SIG-M5 (cell line): Measurements from ENCODE around the gene TDRD12.

Source experiments
- DNase-seq: peaks from one replicate; lab custom pipeline; 2025; lab: John Stamatoyannopoulos, UW

Gene TDRD12

DNA sequence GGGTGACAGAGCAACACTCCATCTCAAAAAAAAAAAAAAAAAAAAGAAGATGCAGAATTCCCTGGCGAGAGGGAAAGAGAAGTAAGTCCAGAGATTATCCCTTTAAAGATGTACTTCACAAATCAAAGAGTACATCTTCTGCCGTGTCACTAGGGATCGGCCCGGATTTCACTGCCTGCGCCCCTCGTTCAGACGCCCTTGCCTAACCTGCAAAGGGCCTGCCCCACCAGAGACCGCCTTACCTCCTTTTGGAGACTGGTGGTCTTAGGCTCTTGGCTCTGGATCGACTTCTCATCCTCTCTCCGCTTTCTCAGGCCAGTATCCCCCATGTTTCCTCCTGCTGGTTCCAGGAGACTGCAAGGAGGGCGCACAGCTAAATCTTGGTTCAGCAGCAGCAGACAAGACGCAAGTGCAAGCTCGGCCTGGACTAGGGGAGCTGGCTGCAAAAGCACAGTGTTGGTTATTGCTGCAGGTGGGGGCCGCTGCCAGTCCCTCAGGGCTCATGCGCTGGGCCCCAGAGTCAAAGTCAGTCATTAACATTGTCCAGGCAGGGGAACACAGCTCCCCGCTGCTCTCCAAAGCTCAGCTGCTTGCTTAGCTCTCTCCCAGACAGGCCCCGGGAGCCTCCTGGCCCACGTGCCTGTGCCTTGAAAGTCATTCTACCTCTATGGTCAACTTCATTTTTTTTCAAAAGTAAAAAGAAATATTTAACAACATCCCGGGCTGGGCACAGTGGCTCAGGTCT, 148.8 kb downstream of the TDRD12 start:
- DNase-seq = no peak

DNA sequence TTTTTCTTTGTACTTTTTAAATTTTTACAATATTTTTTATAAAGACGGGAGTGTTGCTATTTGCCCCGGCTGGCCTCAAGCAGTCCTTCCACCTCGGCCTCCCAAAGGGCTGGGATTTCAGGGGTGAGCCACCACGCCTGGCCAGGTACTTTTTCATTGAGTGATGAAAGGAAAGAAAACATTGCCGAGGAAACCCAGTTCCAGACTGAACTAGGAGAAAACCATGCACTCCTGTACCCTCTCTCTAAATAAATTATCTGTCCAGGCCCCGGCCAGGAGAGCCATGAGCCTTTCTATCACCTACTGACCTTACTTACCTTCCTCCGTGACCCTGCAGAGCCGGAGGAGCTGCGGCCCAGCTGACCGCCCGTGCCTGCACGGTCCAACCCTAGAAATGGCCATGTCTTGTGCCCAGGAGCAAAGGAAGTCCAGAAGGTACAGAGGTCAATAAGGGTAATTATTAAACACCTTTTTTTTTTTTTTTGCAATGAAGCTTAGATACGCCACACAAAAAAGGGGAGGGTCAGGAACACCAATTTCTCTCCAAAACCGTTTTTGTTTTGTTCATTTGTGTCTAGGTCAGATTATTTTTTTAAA, 149.9 kb downstream of the TDRD12 start, which contains the start of gene SLC7A9:
Gene SLC7A9 (minus strand): TSS at position 399 of the 597 bp plus-strand sequence. CDS start 1,233 bp downstream, outside the sequence.
- DNase-seq = no peak

DNA sequence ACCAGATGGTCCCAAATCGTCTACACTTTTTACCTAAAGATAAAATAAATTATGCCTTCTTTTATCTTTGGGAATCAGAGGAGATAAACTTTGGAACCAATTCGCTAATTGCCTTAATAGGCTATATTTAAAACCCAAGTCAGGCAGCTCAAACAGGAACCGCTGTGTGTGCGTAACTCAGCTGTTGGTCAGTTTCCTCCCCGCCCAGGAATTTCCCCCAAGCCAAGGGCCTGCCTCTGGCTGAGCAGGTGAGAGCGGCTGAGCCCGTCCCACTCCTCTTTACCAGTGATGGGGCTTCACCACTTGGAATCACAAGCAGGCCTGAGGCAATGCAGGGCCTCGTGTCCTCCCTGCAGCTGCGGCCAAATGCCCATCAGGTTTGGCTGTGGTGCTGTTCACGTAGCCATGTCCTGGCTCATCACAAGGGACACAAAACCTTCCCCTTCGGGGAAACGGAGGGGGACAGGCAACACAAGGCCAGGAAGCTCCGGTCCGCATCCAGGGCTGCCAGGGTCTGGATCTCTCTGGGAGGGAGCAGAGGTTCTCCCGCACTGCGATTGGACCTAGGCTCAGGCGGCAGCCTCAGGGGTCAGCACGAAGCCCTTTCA, 150.5 kb downstream of the TDRD12 start:
- DNase-seq = no peak

DNA sequence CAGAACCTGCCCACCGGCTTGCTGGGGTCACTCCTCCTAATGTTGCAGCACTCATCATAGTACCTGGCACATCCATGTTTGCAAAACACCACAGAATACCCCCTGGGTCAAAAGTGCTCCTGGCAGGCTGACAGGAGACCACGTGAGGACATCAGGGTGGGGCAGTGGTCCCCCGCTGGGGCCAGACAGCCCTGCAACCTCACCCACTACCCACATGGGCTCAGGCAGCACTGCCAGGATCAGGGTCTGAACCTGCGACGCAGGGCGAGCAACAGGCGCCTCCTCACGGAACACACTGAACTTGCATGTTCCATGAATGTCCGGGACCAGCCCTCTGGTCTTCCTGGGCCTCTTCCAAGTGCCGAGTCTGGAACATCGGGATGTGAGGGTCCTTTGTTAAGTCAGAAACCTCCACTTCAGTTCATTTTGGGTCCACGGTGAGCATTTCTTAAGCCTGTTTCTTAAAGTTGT, 151.4 kb downstream of the TDRD12 start:
- DNase-seq = no peak

DNA sequence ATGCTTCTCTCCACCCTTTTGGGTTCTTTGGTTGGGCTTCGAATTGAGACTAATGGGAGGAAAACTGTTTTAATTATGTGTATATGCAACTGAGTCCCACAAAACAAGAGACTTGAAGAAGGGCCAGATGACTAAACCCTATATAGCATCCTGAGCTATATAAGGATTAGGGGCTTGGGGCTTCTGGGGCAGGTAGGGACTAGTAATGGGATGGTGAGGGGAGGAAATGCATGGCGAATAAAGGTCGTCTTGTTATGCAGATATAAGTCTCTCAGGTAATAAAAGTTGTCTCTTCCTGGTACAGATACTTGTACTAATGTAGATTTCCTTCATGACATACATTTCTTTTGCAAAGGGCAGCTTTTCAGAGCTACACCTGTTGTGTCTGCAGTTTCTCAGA, 152.8 kb downstream of the TDRD12 start:
- DNase-seq = no peak

DNA sequence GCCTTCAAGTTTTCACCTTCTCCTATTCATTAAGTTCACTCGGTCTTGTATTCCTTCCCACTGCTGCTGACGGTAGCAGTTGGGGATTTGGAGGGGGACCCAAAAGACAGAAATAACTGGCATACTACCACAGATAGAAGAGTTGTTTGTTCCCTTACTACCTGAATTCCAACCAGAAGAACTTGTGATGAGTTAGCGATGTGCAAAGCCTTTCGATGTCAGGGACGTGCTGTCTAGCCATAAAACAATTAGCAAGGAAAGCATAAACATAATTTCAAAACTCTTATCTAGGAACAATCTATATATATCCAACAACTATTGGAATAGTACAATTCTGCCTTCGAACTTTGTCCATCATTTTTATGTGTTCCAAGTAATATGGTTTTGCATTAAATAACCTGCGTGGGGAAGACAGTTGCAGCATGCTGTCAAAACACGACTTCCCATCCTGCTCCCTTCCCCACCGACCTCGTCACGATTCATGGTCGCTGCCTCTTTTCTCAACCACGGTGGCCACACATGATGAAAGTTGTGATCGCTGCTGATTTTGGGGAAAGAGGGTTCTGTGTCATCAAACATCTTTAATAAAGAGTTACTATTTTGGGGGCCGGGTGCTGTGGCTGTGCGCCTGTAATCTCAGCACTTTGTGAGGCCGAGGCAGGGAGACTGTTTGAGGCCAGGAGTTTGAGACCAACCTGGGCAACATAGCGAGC, 153.8 kb downstream of the TDRD12 start:
- DNase-seq = no peak

DNA sequence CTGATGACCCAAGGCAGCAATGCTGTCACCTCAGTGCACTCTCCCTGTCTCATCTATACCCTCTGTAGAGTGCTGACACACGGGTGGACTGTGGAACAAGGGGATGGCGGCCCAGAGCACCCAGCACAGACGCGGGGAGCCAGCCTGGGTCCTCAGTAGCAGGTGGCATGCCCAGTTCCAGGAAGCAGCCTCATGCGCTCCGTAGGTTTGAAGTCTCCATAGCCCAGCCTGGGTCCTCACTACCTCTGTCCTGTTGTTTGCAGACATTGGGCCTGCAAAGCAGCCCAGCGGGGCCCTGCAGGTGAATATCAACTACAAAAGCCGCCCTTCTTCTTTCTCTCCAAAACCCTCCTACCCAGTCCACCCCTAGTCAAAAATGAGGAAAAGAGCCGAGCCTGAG, 155.0 kb downstream of the TDRD12 start:
- DNase-seq = no peak

DNA sequence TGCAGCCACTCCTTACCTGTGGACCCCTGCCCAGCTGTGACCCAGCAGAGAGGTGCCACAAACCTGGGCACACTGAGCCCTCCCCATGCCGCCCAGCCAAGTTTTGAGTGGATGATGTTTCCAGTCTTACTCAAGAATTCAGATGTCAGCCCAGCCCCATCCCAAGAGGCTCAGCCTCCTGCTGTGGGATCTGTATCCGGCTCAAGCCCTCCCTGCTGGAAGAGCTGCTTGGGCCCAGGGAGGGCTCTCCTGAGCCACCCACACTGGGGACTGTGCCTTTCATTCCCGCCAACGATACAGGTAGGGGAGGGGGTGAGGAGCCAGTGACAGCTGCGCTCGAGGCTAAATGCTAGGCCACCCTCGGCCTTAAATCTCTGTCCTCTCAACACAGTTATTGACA, 155.9 kb downstream of the TDRD12 start:
- no peak for DNase-seq

DNA sequence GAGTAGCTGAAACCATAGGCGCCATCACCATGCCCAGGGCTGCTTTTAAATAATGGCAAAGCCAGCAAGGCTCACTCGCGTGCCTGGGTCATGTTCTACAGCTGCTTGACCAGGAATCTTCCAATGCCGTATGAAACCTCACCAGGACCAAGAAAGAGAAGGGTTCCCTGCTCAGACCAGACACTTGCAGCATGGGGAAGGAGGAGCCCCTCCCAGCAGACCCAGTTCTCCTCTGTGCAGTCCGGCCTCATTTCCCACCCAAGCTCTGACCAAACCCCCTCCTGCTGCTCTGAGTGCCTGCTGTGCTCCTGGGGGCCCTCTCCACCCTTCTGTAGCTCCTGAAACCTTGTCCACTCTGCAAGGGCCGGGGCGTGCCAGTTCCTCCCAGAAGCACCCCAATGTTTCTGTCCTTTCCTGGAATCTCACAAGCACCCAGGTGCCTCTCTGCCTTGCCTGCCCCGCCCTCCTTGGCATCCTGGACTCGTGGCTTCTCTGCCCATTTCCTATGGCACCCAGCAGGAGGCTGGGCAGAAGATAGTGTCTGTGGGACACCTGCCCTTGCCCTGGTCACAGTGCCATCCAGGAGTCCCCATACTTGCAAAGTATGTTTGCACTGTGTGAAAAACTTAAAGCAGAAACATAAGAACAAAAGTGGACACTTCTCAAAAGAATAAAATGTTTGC, 156.8 kb downstream of the TDRD12 start:
- DNase-seq = no peak

DNA sequence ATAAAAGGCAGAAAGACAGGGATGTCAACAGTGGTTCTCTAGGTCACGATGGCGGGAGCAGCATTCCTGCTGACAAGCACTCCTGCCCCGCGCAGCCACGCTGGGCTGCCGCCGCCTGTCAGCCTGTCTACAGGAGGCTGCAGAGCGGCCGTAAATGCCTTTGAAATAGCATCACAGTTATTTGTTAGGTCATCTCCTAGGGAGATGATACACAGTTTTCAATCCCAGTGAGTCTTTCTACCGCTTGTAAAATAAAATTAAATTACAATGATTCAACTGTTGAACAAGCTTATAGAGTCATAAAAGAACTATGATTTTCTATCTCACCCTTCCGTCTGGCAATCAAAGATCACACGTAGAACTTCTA, 157.3 kb downstream of the TDRD12 start:
- DNase-seq = no peak
